ENCODE data around the gene TPST1. TPM values are rescaled to one million over a fixed set of nuclear protein-coding genes. Genes with fewer than 3 reads are reported as not detected.
A peak's percentile ranks its signal among the peaks of the same experiment; 100 is the strongest.

The TPST1 gene
- total RNA-seq, 1 donor: 59.7 TPM

DNA sequence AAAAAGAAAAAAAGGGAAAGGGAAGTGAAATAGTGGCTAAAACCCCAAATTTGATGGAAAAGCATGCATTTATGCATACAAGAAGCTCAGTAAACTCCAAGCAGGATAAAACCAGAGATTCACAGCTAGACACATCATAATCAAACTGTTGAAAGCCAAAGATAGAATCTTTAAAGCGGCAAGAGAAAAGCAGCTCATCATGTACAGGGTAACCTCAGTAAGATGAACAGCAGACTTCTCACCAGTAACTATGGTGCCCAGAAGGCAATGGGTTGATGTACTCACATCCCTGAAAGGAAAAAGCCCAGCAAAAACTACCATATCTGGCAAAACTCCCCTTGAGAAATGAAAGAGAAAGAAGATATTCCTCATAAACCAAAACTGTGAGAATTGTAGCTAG, 60.4 kb downstream of the TPST1 start:
- TF ChIP-seq, protein P1, sequence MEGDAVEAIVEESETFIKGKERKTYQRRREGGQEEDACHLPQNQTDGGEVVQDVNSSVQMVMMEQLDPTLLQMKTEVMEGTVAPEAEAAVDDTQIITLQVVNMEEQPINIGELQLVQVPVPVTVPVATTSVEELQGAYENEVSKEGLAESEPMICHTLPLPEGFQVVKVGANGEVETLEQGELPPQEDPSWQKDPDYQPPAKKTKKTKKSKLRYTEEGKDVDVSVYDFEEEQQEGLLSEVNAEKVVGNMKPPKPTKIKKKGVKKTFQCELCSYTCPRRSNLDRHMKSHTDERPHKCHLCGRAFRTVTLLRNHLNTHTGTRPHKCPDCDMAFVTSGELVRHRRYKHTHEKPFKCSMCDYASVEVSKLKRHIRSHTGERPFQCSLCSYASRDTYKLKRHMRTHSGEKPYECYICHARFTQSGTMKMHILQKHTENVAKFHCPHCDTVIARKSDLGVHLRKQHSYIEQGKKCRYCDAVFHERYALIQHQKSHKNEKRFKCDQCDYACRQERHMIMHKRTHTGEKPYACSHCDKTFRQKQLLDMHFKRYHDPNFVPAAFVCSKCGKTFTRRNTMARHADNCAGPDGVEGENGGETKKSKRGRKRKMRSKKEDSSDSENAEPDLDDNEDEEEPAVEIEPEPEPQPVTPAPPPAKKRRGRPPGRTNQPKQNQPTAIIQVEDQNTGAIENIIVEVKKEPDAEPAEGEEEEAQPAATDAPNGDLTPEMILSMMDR (IDR thresholded peaks at IDR 0.05; ENCODE audit: insufficient read depth, low read length): no peak
- peak; percentile 35 for DNase-seq (ENCODE audit: low read depth)
- no peak overlapping the region for H3K4me3 ChIP-seq (ENCODE audit: low read depth, low read length)

DNA sequence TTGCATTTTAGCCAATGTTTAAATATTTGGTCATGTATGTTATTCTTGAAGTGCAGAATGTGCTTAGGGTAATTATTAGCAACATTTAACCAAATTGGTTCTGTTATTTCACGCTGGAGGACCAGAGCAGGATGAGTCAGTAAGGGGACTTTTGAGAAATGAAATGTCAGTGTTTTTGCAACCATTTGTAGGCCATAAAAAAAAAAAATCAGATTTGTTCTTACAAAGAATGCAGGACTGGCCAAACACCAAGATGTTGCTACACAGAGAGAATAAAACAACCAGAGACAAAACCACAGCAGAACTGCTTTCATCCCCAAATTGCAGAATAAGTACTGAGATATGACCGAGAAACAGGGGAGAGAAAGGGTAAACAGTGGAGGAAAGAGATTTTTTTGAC, 62.1 kb downstream of the TPST1 start:
- no peak overlapping the region for H3K4me3 ChIP-seq (ENCODE audit: low read depth, low read length)
- peak; percentile 97 for DNase-seq (ENCODE audit: low read depth)
- TF ChIP-seq, protein P1 (IDR thresholded peaks at IDR 0.05; ENCODE audit: insufficient read depth, low read length): no peak

DNA sequence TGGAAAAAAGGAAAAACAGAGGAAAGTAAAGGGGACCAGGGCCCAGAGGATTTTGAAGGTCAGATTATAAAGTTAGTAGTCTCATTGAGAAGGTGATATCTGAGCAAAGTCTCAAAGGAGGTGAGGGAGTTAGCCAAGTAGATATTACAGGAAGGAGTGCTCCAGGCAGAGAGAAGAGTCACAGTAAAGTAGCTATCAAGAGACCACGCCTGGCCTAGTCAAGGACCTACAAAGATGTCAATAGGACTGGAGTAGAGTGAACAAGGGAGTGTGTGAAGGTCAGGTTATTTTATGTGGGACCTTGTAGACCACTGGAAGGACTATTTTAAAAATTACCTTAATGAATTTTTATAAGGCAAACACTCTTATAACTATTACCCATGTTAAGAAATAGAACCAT, 64.8 kb downstream of the TPST1 start:
- no peak overlapping the region for H3K4me3 ChIP-seq (ENCODE audit: low read depth, low read length)
- TF ChIP-seq, protein P1 (IDR thresholded peaks at IDR 0.05; ENCODE audit: insufficient read depth, low read length): no peak
- no peak for DNase-seq (ENCODE audit: low read depth)

DNA sequence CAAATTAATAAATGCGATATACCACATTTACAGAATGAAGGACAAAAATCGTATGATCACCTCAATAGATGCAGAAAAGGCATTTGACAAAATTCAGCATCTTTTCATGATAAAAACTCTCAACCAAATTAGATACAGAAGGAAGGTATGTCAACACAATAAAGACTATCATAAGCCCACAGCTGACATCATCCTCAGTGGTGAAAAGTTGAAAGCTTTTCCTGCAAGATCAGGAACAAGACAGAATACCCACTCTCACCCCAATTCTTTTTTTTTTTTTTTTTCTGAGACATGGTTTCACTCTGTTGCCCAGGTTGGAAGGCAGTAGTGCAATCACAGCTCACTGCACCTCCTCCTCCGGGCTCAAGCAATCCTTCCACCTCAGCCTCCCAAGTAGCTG, 67.2 kb downstream of the TPST1 start:
- no peak for DNase-seq (ENCODE audit: low read depth)
- TF ChIP-seq, protein P1 (IDR thresholded peaks at IDR 0.05; ENCODE audit: insufficient read depth, low read length): no peak
- no peak overlapping the region for H3K4me3 ChIP-seq (ENCODE audit: low read depth, low read length)

DNA sequence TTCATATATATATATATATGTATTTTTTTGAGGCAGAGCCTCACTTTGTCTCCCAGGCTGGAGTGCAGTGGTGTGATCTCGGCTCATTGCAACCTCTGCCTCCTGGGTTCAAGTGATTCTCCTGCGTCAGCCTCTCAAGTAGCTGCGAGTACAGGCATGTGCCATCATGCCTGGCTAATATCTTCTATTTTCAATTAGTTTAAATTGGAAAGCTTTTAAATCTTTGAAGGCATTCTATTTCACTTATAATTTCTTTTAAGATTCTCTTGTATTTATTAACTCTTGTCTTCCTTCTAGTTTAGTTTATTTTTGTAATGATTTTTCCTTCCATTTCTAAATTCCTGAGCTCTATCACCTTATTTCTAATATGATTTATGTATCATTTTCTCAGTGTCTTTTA, 71.2 kb downstream of the TPST1 start:
- TF ChIP-seq, protein P1 (IDR thresholded peaks at IDR 0.05; ENCODE audit: insufficient read depth, low read length): no peak
- no peak for DNase-seq (ENCODE audit: low read depth)
- no peak overlapping the region for H3K4me3 ChIP-seq (ENCODE audit: low read depth, low read length)

DNA sequence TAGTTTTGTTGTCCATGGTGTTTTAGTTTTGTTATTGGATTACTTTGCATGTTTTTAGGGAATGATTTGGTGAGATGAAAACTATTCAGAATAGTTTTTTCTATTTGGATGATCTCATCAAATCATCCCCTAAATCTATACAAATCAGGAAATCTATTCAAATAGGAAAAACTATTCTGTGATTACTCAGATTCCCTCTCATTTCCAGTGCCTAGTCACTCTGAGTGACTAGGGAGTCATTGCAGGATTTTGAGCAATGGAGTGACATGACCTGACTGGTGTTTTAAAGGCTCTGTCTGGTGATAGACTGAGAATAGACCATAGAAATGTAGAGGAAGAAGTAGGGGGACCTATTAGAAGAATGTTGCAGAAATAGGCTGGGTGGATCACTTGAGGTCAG, 72.4 kb downstream of the TPST1 start:
- DNase-seq (ENCODE audit: low read depth): no peak
- TF ChIP-seq, protein P1 (IDR thresholded peaks at IDR 0.05; ENCODE audit: insufficient read depth, low read length): no peak
- no peak overlapping the region for H3K4me3 ChIP-seq (ENCODE audit: low read depth, low read length)

DNA sequence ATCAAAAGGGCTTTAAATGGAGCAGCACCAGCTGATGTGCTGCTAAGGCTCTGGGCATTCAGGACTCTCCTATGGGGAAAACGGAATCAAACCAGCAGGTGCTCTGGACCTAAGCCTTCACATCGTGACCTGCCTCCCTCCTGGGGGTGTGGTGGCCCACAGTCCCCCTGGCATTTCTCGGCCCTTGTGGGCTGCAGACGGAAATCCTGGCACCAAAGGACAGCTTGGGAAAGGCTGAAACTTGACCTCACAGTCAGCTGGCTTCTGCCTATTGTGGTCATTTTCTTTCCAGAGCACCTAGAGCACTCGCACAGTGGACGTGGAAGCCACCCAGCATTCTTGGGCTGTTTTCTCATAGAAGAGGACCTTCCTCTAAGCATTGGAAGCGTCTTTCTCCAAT, 74.8 kb downstream of the TPST1 start:
- TF ChIP-seq, protein P1 (IDR thresholded peaks at IDR 0.05; ENCODE audit: insufficient read depth, low read length): no peak
- H3K4me3 ChIP-seq (ENCODE audit: low read depth, low read length): no peak overlapping the region
- no peak for DNase-seq (ENCODE audit: low read depth)
